ENCODE measurements around the gene TFPI.
"Not testable (repeated sequence)": the region's sequence is repeated elsewhere in the genome, so short reads cannot be mapped to it uniquely, and the experiment has no call there.

Gene TFPI

DNA sequence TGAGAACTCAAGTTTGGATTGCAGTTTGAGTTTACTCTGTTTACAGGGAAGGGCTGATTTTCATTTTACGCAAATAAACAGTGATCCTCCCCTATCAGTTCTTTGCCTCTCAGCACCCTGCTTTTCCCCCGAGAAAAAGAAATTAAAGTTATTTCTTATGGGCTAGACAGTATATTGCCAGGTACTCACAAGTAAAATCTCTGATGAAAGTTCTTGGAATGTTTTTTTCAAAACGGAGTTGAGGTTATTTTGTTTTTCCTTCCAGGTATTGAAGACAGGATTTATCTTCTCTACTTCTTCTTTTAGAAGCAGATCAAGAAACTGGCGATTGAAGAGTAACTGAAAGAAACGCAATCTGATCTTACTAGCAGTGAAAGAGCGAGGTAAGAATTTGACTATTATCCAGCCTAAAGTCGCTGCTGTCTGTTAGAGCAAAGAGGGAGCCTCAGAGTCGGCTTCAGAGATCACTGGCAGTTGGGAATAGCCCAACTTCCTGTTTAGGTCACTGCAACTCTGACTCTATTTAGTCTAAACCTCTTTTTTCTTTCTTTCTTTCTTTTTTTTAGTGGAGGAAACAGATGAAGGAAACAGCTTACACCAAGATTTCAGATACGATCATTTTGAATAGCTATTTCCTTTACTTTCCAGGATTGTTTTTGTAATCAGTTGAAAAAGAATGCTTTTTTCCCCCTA is at the start of gene TFPI:
TFPI (minus strand) TSS at position 425 of the 693 bp plus-strand sequence. CDS start 50,667 bp downstream, outside the sequence.
- DNase-seq (ENCODE audit: low read depth in 2 of 2): no peak

DNA sequence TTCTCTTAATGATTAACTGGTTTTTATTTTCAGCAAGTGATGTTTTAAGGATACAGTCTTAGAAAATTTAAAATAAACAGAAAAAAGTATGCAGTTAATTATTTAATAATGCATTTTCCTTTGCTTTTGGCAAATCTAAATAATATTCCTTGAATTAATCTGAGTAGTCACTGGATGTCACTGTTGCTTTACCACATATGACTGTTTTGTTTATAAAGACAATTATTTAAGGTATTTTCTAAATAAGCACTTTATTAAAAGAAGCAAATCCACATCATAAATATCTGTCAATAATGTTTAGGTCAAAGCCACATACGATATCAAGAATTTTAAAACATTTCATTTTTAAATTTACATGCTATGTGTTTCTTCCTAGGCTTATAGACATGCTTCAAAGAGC is 40.6 kb upstream of the TFPI start:
- no peak for DNase-seq (ENCODE audit: low read depth in 2 of 2)

DNA sequence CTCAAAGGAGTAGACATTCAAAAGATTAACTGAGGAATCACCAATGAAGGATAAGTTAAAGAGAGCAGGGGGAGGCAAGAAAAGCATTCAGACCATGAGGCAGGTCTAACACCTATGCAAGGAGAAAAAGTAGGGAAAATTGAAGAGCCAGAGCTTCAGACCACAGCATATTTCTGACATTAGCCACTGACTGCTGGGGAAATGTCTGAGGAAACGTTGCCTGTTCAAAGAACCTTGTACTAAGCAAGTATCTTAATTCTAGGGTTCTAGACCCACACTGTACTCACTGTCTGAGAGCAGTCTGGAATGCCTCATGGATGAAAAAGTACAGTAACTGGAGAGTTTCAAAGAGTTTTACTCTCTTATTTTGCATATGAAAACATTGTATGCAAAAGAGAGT is 39.5 kb upstream of the TFPI start:
- DNase-seq (ENCODE audit: low read depth in 2 of 2): no peak

DNA sequence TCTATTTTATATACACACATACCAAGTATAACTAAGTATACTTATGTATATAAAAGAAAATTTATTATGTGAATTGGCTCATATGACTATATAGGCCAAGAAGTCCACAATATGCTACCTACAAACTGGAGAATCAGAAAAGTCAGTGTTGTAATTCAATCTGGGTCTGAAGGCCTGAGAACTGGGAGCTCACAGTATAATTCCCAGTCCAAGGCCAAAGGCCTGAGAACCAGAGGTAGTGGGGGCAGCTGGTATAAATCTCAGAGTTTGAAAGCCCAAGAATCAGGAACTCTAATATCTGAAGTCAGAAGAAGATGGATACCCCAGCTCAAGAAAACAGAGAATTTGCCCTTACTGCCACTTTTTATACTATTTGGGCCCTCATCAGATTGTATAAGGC is 38.9 kb upstream of the TFPI start:
- DNase-seq (ENCODE audit: low read depth in 2 of 2): no peak

DNA sequence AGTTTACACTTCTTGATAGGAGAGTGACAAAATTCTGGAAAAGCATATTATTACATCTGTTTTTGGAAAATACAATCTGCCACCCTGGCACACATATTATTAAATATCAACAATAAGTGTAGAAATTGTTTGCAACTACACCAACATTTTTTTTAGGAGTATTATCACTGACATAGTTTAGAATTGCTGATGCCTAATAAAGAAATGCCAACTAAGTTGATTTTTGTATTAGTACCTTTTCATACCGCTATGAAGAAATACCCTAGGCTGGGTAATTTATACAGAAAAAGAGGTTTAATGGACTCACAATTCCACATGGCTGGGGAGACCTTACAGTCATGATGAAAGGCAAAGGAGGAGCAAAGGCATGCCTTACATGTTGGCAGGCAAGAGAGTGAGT is 35.9 kb upstream of the TFPI start:
- DNase-seq (ENCODE audit: low read depth in 2 of 2): no peak

DNA sequence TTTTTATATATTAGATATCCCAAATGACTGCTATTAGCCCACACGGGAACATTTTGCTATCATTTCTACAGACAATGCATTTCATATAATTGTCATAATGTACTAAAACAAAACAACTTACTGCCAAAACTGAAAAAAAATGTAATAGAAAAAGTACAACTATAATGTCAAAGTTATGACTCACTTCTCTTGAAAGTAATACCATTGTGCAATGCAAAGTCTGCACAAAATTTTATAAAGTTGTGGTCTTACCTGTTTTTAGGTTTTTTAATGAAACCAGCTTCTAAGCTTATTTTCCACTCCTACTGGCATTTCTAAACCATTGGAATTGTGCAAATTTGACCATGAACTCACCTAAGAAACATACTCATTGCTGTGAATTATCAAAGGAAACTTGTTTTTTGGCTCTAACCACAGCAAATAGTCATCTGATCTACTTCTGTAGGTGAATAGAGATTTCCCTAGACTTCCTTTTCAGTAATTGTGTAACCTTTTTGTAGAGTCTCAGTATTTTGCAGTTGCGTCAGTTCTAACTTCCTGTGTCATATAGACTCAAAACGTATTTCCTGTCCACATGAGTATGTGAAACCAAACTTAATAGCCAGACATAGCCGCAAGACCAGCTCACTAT is 31.9 kb upstream of the TFPI start:
- DNase-seq (ENCODE audit: low read depth in 2 of 2): no peak

DNA sequence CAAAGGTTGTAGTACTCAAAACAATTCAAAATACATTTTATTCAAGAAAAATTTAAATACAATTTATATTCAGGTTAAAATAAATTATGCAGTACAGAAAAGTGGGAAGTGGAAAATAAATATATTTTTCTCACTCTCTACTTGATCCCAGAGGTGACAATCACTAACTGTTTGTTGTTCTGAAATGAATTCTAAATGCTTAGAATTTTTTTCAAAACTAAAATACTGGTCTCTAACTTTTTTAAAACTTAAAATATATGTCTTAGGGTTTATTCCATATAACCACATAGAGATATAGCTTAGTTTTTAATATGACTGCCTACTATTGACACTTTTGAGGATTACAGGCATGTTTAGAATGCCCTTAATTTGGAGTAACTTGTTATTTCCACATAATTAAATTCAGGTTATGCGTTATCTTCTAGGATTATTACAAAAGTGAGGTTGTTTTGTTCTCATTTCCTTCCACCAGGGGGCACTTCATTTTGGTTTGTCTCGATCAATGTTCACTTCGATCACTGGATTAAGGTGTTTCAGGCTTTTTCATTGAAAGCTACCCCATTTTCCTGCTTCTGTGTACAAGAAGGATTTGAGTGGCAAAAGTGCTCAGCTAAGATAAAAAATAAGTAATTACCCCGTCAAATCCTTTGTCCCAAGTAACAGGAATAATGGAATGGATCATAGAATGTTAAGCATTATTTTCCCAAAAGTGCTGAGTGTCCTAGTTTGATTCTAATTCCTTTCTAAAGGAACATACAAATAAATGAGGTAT is 27.1 kb upstream of the TFPI start:
- DNase-seq (ENCODE audit: low read depth in 2 of 2): no peak

DNA sequence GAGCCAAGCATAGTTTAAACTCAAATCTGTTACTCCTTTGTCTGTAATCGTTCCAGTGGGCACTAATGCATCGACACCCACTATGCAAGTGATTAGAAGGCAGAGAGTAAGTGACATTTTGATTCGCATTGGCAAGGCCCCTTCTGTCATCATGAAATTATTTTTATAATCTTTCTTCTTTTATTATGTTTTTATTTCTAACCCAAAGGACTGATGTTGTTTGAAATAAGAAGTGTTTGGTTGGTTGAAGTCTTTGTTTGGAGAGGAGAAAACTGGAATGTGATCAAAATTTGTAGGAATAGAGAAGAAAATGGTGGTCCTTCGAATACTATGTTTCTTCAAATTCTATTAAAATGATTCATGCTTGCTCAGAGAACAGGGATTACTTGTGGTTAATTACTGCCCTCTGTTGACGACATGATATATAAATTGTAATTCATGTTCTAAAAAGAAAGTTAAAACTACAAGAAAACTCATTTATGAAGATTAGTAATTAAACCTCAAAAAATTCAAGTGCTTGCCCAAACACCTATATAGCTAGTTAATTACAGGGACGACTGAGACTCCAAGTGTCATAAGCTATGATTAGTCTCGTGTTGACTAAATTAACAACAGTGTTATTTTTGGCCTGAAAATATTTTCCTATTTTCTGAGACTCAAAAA is 26.4 kb upstream of the TFPI start:
- no peak for DNase-seq (ENCODE audit: low read depth in 2 of 2)

DNA sequence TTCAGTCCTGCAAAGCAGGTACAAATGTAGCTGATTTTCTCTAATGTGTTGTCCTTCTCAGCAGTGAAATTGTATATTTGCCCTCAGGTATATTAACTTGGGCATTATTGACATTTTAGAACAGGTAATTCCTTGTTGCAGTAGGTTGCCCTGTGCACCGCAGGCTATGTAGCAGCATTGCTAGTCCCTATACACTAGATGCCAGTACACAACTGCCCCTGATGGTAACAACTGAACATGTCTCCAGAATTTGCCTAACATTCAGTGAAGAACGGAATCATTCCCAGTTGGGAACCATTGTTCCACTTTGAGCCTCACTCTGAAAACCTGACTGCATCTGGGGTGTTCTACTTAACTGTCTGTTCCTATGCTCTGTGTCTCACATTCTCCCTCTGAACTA is 23.1 kb upstream of the TFPI start:
- no peak for DNase-seq (ENCODE audit: low read depth in 2 of 2)

DNA sequence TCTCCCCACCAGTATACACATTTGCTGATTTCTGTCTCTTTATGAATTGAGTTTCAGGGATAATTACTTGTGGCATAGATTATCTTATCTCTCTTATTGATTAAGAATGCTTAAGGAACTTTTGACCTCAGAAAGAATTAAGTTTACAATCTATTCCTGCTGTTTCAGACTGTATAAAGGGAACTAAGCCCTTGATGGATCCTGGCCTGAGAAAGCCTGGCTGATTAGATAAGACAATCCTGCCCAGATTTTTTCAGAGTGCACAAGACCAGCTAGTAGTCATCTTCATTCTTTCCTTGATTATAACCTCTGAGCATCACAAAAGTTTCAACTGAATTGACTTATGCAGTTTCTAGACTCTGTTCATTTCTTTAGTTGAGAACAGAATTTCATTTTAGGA is 22.7 kb upstream of the TFPI start:
- no peak for DNase-seq (ENCODE audit: low read depth in 2 of 2)

DNA sequence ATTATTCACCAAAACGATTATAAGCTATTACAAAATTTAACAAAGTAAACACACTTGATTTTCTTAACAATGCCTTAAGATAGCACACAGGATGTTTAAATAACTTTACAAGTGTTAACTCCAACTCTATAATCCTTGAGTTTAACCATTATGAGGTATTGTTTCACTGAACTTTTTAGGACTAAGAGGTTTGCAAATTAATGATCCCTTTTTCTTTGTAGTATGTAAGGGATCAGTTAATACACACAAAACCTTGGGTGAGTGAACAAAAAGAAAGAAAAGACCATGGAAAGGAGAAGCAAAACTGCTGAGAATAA is 21.5 kb upstream of the TFPI start:
- no peak for DNase-seq (ENCODE audit: low read depth in 2 of 2)

DNA sequence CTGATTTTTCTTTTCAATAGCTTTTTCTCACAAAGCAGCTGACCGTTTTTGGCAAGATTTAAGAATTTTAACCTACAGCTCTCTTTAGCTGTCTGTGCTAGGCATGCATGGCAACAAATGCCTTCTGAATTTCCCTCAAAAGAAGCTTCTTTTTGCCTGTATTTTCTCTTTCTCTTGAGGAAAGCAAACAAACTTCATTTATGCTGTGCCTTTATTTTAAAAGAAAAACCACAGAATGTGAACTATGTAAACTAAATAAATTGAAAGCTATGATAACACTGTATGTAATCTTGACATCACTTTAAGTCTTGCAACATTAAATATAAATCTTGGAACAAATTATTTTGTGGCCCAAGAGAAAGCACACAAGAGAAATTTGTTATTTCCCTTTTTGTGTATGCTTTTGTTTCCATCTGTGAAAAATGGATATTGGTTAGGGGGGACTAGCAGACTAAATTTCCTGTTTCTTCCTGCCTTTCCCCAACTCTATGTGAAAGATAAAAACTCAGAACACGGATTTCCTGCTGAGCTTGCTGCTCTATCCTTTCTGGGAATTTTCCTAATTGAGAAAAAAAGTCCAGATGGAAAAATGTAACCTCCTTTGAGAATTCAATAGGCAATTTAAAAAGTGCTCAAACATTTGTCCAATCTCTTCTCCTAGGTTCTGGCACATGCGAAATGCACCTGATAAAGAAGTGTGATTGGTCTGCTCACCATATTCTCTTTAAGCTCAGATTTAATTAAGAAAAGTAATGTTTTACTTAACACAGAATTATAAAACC is 20.9 kb upstream of the TFPI start:
- no peak for DNase-seq (ENCODE audit: low read depth in 2 of 2)

DNA sequence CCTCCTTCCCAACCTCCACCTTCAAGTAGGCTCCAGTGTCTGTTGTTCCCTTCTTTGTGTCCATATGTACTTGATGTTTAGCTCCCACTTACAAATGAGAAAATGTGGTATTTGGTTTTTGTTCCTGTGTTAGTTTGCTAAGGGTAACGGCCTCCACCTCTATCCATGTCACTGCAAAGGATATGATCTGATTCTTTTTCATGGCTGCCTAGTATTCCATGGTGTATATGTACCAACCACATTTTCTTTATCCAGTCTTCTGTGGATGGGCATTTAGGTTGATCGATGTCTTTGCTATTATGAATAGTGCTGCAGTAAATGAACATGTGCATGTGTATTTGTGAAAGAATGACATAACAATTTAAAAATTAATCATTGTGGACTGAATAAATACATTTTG is 19.5 kb upstream of the TFPI start:
- DNase-seq (ENCODE audit: low read depth in 2 of 2): no peak

DNA sequence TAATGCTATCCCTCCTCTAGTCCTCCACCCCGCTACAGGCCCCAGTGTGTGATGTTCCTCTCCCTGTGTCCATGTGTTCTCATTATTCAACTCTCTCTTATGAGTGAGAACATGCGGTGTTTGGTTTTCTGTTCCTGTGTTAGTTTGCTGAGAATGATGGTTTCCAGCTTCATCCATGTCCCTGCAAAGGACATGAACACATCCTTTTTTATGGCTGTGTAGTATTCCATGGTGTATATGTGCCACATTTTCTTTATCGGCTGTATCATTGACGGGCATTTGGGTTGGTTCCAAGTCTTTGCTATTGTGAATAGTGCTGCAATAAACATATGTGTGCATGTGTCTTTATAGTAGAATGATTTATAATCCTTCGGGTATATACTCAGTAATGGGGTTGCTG is 17.8 kb upstream of the TFPI start:
- DNase-seq (ENCODE audit: low read depth in 2 of 2): not testable (repeated sequence)

DNA sequence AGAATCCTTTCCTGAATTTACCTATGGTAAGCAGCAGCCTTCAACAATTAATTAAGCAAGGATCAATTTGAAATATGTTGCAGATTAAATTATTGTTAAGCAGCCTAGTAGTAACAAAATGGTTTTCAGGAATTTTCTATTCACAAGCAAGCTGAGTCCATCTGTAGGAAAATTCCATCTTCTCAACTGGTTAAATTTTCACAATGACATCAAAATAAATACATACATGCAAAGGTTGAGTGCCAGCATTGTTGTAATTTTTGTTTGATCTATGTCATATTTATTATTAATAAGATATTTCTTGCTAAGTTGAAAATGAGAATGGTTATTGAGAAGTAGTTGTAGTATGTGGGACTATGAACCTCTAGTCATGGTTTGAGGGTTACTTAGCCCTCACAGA is 15.3 kb upstream of the TFPI start:
- DNase-seq (ENCODE audit: low read depth in 2 of 2): no peak

DNA sequence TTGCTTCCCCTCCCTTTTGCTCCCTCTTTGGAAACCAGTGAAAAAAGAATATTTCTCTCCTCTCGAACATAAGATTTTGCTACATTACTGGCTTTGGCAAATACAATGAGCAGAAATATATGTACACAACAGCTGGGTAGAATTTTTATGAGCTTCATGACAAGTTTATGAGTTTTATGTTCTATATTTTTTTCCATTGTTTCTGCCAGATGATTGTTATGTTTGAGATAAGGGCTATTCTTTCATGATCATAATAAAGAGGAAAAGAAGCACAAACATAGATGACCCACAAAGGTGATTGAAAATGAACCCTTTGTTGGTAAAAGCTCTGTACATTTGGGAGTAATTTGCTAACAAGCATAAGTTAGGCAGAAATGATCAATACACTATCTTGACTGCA is 14.8 kb upstream of the TFPI start:
- DNase-seq (ENCODE audit: low read depth in 2 of 2): no peak

DNA sequence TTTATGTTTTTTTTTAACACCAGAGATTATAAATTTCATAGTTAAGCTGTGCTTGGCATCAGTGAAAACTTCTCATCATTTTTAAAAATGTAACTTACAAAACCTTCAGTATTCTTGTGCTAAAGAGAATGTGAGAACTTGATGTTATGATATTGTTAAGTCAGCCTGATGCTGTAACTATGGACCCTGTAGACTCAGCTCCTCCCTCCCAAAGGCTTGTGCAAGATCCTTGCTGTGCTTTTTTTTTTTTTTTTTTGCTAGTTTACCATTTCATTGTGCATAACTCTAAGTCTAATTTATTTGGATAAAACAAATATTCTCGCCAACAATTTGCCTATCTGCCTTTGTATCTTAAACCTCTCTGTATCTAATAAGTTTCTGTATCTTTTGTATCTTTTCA is 12.9 kb upstream of the TFPI start:
- no peak for DNase-seq (ENCODE audit: low read depth in 2 of 2)

DNA sequence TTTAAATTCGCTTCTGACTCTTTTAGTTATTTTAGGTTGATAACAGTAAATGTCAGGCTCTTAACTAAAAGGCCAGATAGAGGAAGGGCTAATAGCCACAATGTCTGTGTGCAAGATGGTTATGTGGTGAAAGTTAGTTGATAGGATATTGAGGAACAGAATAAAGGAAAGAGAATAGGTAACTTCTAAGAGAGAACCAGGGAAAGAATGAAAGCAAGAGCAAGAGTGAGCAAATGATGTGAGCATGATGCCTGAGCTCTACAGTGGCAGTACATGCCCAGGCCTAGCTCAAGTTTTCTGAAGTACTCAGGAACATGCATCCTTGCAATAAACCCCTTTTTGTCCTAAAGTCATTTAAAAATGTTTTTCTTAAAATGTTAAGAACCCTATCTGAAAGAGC is 12.5 kb upstream of the TFPI start:
- DNase-seq (ENCODE audit: low read depth in 2 of 2): no peak

DNA sequence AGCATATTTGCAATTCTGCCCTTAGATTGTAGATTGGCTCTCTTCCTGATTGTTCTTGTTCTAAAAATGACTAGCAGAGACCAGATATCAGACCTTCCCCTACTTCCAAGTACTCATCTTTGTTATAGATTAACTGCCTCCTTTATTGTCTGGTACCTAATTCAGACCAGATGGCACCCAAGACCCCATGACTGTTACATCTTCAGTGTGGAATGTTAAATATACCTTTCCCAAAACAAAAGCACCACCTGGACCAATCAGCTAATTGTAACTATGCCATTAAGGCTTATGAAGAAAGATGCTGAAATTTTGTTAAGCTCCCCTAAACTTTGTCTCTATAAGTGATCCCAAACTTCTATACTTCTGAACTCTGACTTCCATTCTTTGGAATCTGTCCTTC is 12.0 kb upstream of the TFPI start:
- DNase-seq (ENCODE audit: low read depth in 2 of 2): no peak

DNA sequence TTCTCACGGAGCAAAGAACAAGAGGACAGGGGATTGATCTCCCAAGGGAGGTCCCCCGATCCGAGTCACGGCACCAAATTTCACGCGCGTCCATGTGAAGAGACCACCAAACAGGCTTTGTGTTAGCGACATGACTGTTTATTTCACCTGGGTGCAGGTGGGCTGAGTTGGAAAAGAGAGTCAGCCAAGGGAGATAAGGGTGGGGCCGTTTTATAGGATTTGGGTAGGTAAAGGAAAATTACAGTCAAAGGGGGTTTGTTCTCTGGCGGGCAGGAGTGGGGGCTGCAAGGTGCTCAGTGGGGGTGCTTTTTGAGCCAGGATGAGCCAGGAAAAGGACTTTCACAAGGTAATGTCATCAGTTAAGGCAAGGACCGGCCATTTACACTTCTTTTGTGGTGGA is 11.4 kb upstream of the TFPI start:
- DNase-seq (ENCODE audit: low read depth in 2 of 2): not testable (repeated sequence)

DNA sequence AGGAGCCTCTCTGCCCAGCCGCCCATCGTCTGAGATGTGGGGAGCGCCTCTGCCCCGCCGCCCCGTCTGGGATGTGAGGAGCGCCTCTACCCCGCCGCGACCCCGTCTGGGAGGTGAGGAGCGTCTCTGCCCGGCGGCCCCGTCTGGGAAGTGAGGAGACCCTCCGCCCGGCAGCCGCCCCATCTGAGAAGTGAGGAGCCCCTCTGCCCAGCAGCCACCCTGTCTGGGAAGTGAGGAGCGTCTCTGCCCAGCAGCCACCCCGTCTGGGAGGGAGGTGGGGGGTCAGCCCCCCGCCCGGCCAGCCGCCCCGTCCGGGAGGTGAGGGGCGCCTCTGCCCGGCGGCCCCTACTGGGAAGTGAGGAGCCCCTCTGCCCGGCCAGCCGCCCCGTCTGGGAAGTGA is 2.3 kb upstream of the TFPI start:
- not testable (repeated sequence) for DNase-seq (ENCODE audit: low read depth in 2 of 2)

DNA sequence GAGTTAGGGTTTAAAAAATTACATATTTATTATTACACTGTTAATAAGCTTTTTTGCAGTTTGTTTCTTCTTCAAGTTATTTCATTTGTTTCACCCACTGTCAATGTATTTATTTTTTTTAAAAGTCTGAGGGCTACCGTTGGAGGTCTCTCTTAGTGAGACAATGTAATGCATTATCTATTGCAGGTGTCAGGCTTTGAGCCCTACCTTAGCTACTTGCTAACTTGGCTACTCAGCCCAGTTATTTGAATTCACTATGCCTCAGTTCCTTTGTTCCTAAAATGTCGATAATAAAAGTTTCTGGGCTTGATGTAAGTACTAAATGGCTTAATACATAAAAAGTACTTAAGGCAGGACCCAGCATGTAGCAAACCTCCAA is 458 bp upstream of the TFPI start:
- no peak for DNase-seq (ENCODE audit: low read depth in 2 of 2)

All from stimulated activated CD8-positive, alpha-beta memory T cell treated with anti-CD3 and anti-CD28 coated beads, Interleukin-7, amount 100 ng/mL, for 4 hours (primary cell).